ENCODE data around the gene PKD2L1. TPM values are rescaled to one million over a fixed set of nuclear protein-coding genes. Genes with fewer than 3 reads are reported as not detected.

The PKD2L1 gene
- total RNA-seq, 2 donors from 2014 or later, result not detected

DNA sequence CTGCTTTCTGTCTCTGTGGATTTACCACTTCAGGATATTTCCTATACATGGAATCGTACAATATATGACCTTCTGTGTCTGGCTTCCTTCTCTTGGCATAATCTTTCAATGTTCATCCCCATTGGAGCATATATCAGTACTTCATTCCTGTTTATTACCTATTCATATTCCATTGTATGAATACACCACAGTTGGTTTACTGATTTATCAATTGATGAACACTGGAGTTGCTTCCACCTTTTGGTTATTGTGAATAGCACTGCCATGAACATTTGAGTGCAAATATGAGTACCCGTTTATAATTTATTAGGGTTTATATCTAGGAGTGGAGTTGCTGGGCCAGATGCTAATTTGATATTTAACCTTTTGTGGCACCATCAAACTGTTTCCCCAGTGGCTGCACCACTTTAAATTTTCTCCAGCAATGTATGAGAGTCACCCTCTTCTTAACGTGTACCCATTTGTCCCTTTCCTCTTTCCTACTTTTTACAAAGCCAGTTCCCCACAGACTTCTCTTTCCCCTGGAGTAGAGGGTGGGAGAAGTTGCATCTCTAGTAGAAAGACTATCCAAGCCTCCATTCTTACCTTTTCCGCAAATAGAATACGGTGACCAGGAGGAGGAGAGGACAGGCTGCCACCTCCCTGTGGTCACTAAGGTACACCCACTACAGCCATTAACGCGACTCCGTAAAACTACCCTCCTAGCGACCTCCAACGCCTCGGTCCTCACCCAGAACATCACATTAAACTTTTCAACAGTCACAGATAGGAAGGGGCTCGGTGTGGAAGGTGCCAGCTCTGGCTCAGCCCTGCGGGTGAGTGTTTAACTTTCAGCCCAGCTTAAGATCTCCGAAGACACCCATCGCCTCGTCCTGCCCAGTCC, 42.6 kb upstream of the PKD2L1 start:
- no peaks in the 10 kb centered on the region for H3K9me3 ChIP-seq
- H3K27me3 ChIP-seq, result no peaks in the 10 kb centered on the region
- peak overlapping the region; percentile 56 to 70 for H3K4me3 ChIP-seq
- TF ChIP-seq, protein P1, sequence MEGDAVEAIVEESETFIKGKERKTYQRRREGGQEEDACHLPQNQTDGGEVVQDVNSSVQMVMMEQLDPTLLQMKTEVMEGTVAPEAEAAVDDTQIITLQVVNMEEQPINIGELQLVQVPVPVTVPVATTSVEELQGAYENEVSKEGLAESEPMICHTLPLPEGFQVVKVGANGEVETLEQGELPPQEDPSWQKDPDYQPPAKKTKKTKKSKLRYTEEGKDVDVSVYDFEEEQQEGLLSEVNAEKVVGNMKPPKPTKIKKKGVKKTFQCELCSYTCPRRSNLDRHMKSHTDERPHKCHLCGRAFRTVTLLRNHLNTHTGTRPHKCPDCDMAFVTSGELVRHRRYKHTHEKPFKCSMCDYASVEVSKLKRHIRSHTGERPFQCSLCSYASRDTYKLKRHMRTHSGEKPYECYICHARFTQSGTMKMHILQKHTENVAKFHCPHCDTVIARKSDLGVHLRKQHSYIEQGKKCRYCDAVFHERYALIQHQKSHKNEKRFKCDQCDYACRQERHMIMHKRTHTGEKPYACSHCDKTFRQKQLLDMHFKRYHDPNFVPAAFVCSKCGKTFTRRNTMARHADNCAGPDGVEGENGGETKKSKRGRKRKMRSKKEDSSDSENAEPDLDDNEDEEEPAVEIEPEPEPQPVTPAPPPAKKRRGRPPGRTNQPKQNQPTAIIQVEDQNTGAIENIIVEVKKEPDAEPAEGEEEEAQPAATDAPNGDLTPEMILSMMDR (IDR thresholded peaks at IDR 0.05), result no peak
- peak overlapping the region; percentile 97 to 98 for H3K27ac ChIP-seq
- DNase-seq (ENCODE audit: low spot score), result no peak
- peaks cover 0 to 44% of the 10 kb centered on the region in 2 donors for H3K4me1 ChIP-seq
- H3K36me3 ChIP-seq, result no peaks in the 10 kb centered on the region

DNA sequence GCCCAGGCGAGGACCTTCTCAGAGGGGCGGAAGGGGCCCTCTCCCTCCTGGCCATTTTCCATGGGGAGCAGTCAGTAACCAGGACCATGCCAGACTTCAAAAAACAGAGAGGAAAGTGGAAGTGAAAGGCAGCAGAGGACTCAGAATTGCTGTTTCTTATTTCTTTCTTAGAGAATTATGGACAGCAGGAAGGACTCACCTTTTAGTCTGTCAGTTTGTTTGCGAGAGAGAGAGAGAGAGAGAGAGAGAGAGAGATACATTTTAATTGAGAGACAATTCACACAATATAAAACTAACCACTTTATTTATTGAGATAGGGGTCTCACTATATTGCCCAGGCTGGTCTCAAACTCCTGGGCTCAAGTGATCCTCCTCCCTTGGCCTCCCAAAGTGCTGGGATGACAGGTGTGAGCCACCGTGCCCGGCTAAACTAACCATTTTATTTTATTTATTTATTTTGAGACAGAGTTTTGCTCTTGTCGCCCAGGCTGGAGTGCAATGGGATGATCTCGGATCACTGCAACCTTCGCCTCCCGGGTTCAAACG, 41.5 kb upstream of the PKD2L1 start:
- Histone ChIP-seq H3K4me3 (no peak overlapping the region), H3K36me3 (no peaks in the 10 kb centered on the region), H3K27me3 (no peaks in the 10 kb centered on the region), H3K4me1 (peaks cover 0 to 44% of the 10 kb centered on the region in 2 donors), H3K9me3 (no peaks in the 10 kb centered on the region), H3K27ac (peak overlapping the region; percentile 97 to 98)
- DNase-seq (ENCODE audit: low spot score), result no peak
- TF ChIP-seq, protein P1 (IDR thresholded peaks at IDR 0.05), result no peak

DNA sequence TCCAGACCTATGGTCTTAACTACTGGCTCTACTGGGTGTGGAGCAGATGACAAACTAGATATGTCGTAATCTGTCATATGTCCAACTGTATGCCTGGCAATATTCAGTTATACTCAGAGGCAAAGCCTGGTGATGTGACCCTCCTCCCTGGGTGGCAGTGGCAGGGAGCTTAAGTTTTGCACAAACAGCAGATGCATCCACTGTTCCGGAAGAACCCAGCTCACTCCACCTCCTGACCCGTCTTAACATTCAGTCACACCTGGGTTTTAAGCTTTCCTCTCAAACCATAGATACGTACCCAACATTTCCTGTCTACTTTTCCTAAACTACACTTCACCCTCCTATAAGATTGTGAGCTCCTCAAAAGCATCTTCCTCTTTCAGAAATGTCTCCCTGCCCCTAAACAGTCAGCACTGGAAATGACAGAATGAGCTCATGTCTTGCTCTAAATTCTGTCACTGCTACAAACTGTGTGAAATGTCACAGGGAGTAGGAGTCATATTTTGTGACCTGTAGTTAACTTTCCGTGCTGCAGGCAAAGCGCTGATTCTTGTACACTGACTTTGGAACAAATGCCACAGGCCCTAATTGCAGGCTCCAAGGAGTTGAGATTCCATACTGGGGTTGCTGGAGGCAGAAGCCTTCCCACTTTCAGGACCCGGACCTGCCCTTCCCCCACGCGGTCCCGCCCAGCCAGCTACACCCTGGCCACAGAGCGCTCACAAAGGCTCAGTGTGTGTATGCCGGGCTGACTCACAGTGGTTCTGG, 40.9 kb upstream of the PKD2L1 start:
- Histone ChIP-seq H3K27me3 (no peaks in the 10 kb centered on the region), H3K4me3 (no peak overlapping the region), H3K27ac (peak overlapping the region; percentile 97 to 98), H3K4me1 (peaks cover 0 to 44% of the 10 kb centered on the region in 2 donors), H3K36me3 (no peaks in the 10 kb centered on the region), H3K9me3 (no peaks in the 10 kb centered on the region)
- DNase-seq (ENCODE audit: low spot score), result peak; percentile 92
- TF ChIP-seq, protein P1 (IDR thresholded peaks at IDR 0.05), result no peak

DNA sequence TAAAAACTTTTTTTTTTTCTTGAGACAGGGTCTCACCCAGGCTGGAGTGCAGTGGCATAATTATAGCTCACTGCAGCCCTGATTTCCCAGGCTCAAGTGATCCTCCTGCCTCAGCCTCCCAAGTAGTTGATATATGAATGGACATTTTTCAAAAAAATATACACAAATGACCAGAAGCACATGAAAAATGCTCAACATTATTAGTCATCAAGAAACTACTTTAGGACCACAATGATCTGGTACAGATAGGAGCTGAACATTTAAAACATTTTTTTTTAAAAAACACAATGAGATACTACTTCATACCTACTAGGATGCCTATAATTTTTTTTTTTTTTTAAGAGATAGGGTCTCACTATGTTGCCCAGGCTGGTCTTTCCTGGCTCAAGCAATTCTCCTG, 38.7 kb upstream of the PKD2L1 start:
- no peaks in the 10 kb centered on the region for H3K9me3 ChIP-seq
- TF ChIP-seq, protein P1 (IDR thresholded peaks at IDR 0.05), result no peak
- no peak overlapping the region for H3K27ac ChIP-seq
- H3K4me3 ChIP-seq, result no peak overlapping the region
- H3K4me1 ChIP-seq, result peaks cover 0 to 53% of the 10 kb centered on the region in 2 donors
- DNase-seq (ENCODE audit: low spot score), result no peak
- no peaks in the 10 kb centered on the region for H3K27me3 ChIP-seq
- H3K36me3 ChIP-seq, result no peaks in the 10 kb centered on the region

DNA sequence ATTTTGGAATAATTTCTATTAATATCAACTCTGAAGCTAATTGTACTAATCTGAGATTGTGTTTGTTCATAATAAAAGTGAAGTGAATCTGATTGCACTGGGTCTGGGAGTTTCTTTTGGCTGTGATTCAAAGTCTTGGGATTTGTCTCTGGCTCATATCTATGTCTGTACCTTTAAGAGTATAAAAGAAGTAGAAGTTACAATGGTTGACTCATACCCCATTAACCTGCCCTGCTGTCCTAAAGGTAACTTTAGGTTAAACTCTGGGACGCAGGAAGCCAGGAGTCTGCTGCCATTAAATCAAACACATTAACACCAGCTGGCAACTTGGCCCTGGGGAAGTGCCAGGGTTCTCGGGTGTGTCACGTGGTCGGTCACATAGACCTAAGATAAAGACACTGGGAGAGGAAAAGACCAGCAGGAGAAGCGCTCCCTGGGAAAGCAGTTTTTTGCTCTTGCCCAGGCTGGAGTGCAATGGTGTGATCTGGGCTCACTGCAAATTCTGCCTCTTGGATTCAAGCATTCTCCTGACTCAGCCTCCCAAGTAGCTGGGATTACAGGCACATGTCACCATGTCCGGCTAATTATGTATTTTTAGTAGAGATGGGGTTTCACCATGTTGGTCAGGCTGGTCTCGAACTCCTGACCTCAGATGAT, 34.8 kb upstream of the PKD2L1 start:
- Histone ChIP-seq H3K4me3 (no peak overlapping the region), H3K27ac (peak overlapping the region; percentile 13 to 59), H3K27me3 (no peaks in the 10 kb centered on the region), H3K9me3 (no peaks in the 10 kb centered on the region), H3K4me1 (peaks cover 0 to 34% of the 10 kb centered on the region in 2 donors), H3K36me3 (no peaks in the 10 kb centered on the region)
- DNase-seq (ENCODE audit: low spot score), result peak; percentile 88
- TF ChIP-seq, protein P1 (IDR thresholded peaks at IDR 0.05), result no peak
